ENCODE measurements around the gene TP63.

The TP63 gene

GRCh38 chr3:189683546-189684255 is 52.5 kb downstream of the TP63 start:
- DNase-seq = no peak

GRCh38 chr3:189684317-189684716 is 53.1 kb downstream of the TP63 start:
- DNase-seq = no peak

GRCh38 chr3:189685291-189685690 is 54.1 kb downstream of the TP63 start:
- DNase-seq = no peak

- DNase-seq = no peak
Measured at GRCh38 chr3:189685860-189686259, 54.7 kb downstream of the TP63 start.

- DNase-seq = no peak
Measured at GRCh38 chr3:189687475-189687874, 56.3 kb downstream of the TP63 start.

GRCh38 chr3:189688262-189688661 is 57.1 kb downstream of the TP63 start:
- no peak for DNase-seq

GRCh38 chr3:189689625-189690024 is 58.4 kb downstream of the TP63 start:
- no peak for DNase-seq

GRCh38 chr3:189690237-189690636 is 59.0 kb downstream of the TP63 start:
- DNase-seq = no peak

- no peak for DNase-seq
Measured at GRCh38 chr3:189690672-189691071, 59.5 kb downstream of the TP63 start.

GRCh38 chr3:189695400-189695799 is 64.2 kb downstream of the TP63 start:
- no peak for DNase-seq

- no peak for DNase-seq
Measured at GRCh38 chr3:189698811-189699210, 67.6 kb downstream of the TP63 start.

GRCh38 chr3:189699885-189700284 is 68.7 kb downstream of the TP63 start:
- DNase-seq = no peak

GRCh38 chr3:189702066-189702646 is 71.0 kb downstream of the TP63 start:
- no peak for DNase-seq

GRCh38 chr3:189703865-189704264 is 72.7 kb downstream of the TP63 start:
- no peak for DNase-seq

GRCh38 chr3:189708375-189708774 is 77.2 kb downstream of the TP63 start:
- no peak for DNase-seq

- no peak for DNase-seq
Measured at GRCh38 chr3:189710620-189711402, 79.6 kb downstream of the TP63 start.

- no peak for DNase-seq
Measured at GRCh38 chr3:189712906-189713483, 81.8 kb downstream of the TP63 start.

GRCh38 chr3:189714991-189715961 is 84.1 kb downstream of the TP63 start:
- no peak for DNase-seq

- no peak for DNase-seq
Measured at GRCh38 chr3:189718215-189718614, 87.0 kb downstream of the TP63 start.

GRCh38 chr3:189720736-189721417 is 89.7 kb downstream of the TP63 start:
- DNase-seq = no peak

Data from hypothalamus (tissue), 51 donors.